ENCODE data around the gene NPAS4.
A peak's percentile ranks its signal among the peaks of the same experiment; 100 is the strongest.

The NPAS4 gene

GRCh38 chr11:66467756-66468155 is 46.9 kb downstream of the NPAS4 start:
- peak overlapping the region; percentile 17 for H3K9ac ChIP-seq (ENCODE audit: low read depth, low read length, poor library complexity, severe bottlenecking)
- H3F3A ChIP-seq (ENCODE audit: low read depth): peaks cover 9% of the 10 kb centered on the region; the same call in 1 of the 2 replicates
- peaks cover 28% of the 10 kb centered on the region for H3K4me1 ChIP-seq (ENCODE audit: insufficient read depth, low read length, poor library complexity, severe bottlenecking)
- no peaks in the 10 kb centered on the region for H4K20me1 ChIP-seq (ENCODE audit: insufficient read depth, low read length, poor library complexity, severe bottlenecking)
- H3K9me3 ChIP-seq (ENCODE audit: insufficient read depth, low read depth, low read length): no peaks in the 10 kb centered on the region; the same call in 1 of the 2 replicates
- no peaks in the 10 kb centered on the region for H3K79me2 ChIP-seq (ENCODE audit: insufficient read depth, low read length)
- H3K4me2 ChIP-seq (ENCODE audit: low read depth, low read length, poor library complexity, severe bottlenecking): peak overlapping the region; percentile 66
- H3K9me2 ChIP-seq (replicated peaks; ENCODE audit: low read depth, low read length): no peaks in the 10 kb centered on the region
- TF ChIP-seq EZH2phosphoT487 (IDR thresholded peaks at IDR 0.05; ENCODE audit: borderline replicate concordance) (no peak), CTCF (conservative IDR thresholded peaks at IDR 0.05; ENCODE audit: low read length) (no peak)
- no peaks in the 10 kb centered on the region for H3K36me3 ChIP-seq (ENCODE audit: insufficient read depth, low read length)
- no peak overlapping the region for H2AFZ ChIP-seq (ENCODE audit: low read length)
- H3K4me3 ChIP-seq (ENCODE audit: low read length, poor library complexity, severe bottlenecking): peak overlapping the region; percentile 71
- H3K27me3 ChIP-seq (ENCODE audit: insufficient read depth, low read length, poor library complexity, severe bottlenecking): no peaks in the 10 kb centered on the region

GRCh38 chr11:66468691-66469090 is 47.9 kb downstream of the NPAS4 start:
- Histone ChIP-seq H3K36me3 (ENCODE audit: insufficient read depth, low read length) (no peaks in the 10 kb centered on the region), H3K4me1 (ENCODE audit: insufficient read depth, low read length, poor library complexity, severe bottlenecking) (peaks cover 28% of the 10 kb centered on the region), H3K9ac (ENCODE audit: low read depth, low read length, poor library complexity, severe bottlenecking) (no peak overlapping the region), H3K9me3 (ENCODE audit: insufficient read depth, low read depth, low read length) (no peaks in the 10 kb centered on the region), H3F3A (ENCODE audit: low read depth) (peaks cover 9% of the 10 kb centered on the region; the same call in 1 of the 2 replicates), H3K4me3 (ENCODE audit: low read length, poor library complexity, severe bottlenecking) (no peak overlapping the region), H3K9me2 (replicated peaks; ENCODE audit: low read depth, low read length) (no peaks in the 10 kb centered on the region), H3K27me3 (ENCODE audit: insufficient read depth, low read length, poor library complexity, severe bottlenecking) (no peaks in the 10 kb centered on the region), H2AFZ (ENCODE audit: low read length) (no peak overlapping the region), H4K20me1 (ENCODE audit: insufficient read depth, low read length, poor library complexity, severe bottlenecking) (no peaks in the 10 kb centered on the region), H3K4me2 (ENCODE audit: low read depth, low read length, poor library complexity, severe bottlenecking) (no peak overlapping the region), H3K79me2 (ENCODE audit: insufficient read depth, low read length) (no peaks in the 10 kb centered on the region)
- no peak for TF ChIP-seq CTCF (conservative IDR thresholded peaks at IDR 0.05; ENCODE audit: low read length)

GRCh38 chr11:66469441-66469840 is 48.6 kb downstream of the NPAS4 start:
- Histone ChIP-seq H3K4me2 (ENCODE audit: low read depth, low read length, poor library complexity, severe bottlenecking) (no peak overlapping the region), H3K9me3 (ENCODE audit: insufficient read depth, low read depth, low read length) (no peaks in the 10 kb centered on the region), H3K9me2 (replicated peaks; ENCODE audit: low read depth, low read length) (no peaks in the 10 kb centered on the region), H2AFZ (ENCODE audit: low read length) (no peak overlapping the region), H3K79me2 (ENCODE audit: insufficient read depth, low read length) (no peaks in the 10 kb centered on the region), H3F3A (ENCODE audit: low read depth) (peaks cover 9% of the 10 kb centered on the region; the same call in 1 of the 2 replicates), H3K36me3 (ENCODE audit: insufficient read depth, low read length) (no peaks in the 10 kb centered on the region), H3K4me1 (ENCODE audit: insufficient read depth, low read length, poor library complexity, severe bottlenecking) (peaks cover 28% of the 10 kb centered on the region), H3K4me3 (ENCODE audit: low read length, poor library complexity, severe bottlenecking) (no peak overlapping the region), H3K9ac (ENCODE audit: low read depth, low read length, poor library complexity, severe bottlenecking) (no peak overlapping the region), H3K27me3 (ENCODE audit: insufficient read depth, low read length, poor library complexity, severe bottlenecking) (no peaks in the 10 kb centered on the region), H4K20me1 (ENCODE audit: insufficient read depth, low read length, poor library complexity, severe bottlenecking) (no peaks in the 10 kb centered on the region)
- TF ChIP-seq EZH2phosphoT487 (IDR thresholded peaks at IDR 0.05; ENCODE audit: borderline replicate concordance) (no peak), CTCF (conservative IDR thresholded peaks at IDR 0.05; ENCODE audit: low read length) (no peak)
